HG02852 (cell line): ENCODE results near the gene PLXNA2.

Experiments
- ATAC-seq: cut with Tn5 transposase; IDR thresholded peaks from one replicate; pipeline ENCODE4 v1.9.1; 2021; ENCODE audit warnings: mild to moderate bottlenecking, moderate library complexity; ENCODE audit not compliant: unreplicated experiment

PLXNA2 gene

GRCh38 chr1:208101661-208102431 lies 142.3 kb downstream of the PLXNA2 start:
- ATAC-seq, result no peak

- no peak for ATAC-seq
These were observed 143.3 kb downstream of the PLXNA2 start for GRCh38 chr1:208100906-208101305.

GRCh38 chr1:208100106-208100505 lies 144.1 kb downstream of the PLXNA2 start:
- no peak for ATAC-seq

- ATAC-seq, result no peak
These were observed 145.4 kb downstream of the PLXNA2 start for GRCh38 chr1:208098773-208099172.

- no peak for ATAC-seq
These were observed 150.1 kb downstream of the PLXNA2 start for GRCh38 chr1:208093754-208094719.

- no peak for ATAC-seq
These were observed 151.1 kb downstream of the PLXNA2 start for GRCh38 chr1:208093046-208093445.

- no peak for ATAC-seq
These were observed 153.5 kb downstream of the PLXNA2 start for GRCh38 chr1:208090388-208091301.

GRCh38 chr1:208089761-208090370 lies 154.3 kb downstream of the PLXNA2 start:
- ATAC-seq, result no peak

- ATAC-seq, result no peak
These were observed 155.0 kb downstream of the PLXNA2 start for GRCh38 chr1:208089149-208089548.

GRCh38 chr1:208088319-208088718 lies 155.9 kb downstream of the PLXNA2 start:
- ATAC-seq, result no peak

GRCh38 chr1:208085655-208086515 lies 158.3 kb downstream of the PLXNA2 start:
- no peak for ATAC-seq

- no peak for ATAC-seq
These were observed 159.4 kb downstream of the PLXNA2 start for GRCh38 chr1:208084764-208085163.

- no peak for ATAC-seq
These were observed 160.0 kb downstream of the PLXNA2 start for GRCh38 chr1:208084220-208084619.

GRCh38 chr1:208083715-208084085 lies 160.5 kb downstream of the PLXNA2 start:
- ATAC-seq, result no peak

- ATAC-seq, result no peak
These were observed 161.0 kb downstream of the PLXNA2 start for GRCh38 chr1:208083016-208083714.

- no peak for ATAC-seq
These were observed 162.2 kb downstream of the PLXNA2 start for GRCh38 chr1:208081972-208082371.

GRCh38 chr1:208080396-208081286 lies 163.5 kb downstream of the PLXNA2 start:
- ATAC-seq, result no peak

GRCh38 chr1:208079161-208079560 lies 165.0 kb downstream of the PLXNA2 start:
- no peak for ATAC-seq
